B cell (primary cell): ENCODE results near the gene FUT9. TPM values are rescaled to one million over a fixed set of nuclear protein-coding genes. Genes with fewer than 3 reads are reported as not detected.

Experiments used
- ATAC-seq: fragments of 200-7000 bp; cut with Tn5 transposase; one replicate; pipeline ENCODE4 v1.10.0; 2021; ENCODE audit warnings: low read depth, mild to moderate bottlenecking, moderate number of reproducible peaks, moderate library complexity
- CTCF ChIA-PET: fragments of 350-600 bp; sonication (Branson Sonifier 250); formaldehyde crosslinking; loops from one replicate; lab custom pipeline; 2021; ENCODE audit warnings: antibody characterized with exemption, inconsistent platforms; lab: Charles Lee
- POLR2A ChIA-PET: fragments of 350-600 bp; sonication (Branson Sonifier 250); formaldehyde crosslinking; loops from one replicate; lab custom pipeline; 2021; ENCODE audit warnings: antibody characterized with exemption; lab: Charles Lee
- DNase-seq: peaks from one replicate; pipeline ENCODE4 v3.0.0; 2013
- H2AFZ ChIP-seq: 2 replicates; pipeline ENCODE4 v1.6.1; 2012; ENCODE audit warnings: mild to moderate bottlenecking, low read depth, low read length; ENCODE audit not compliant: insufficient read depth, poor library complexity, severe bottlenecking
- H3K27ac ChIP-seq, 2 donors: 1 replicate in 1 of 2; 2 replicates in 1 of 2; pipeline ENCODE4 v1.5.1; 2012 to 2013; ENCODE audit warnings: low read length in 2 of 2, mild to moderate bottlenecking in 2 of 2, moderate library complexity in 1 of 2
- H3K27me3 ChIP-seq, 4 experiments: fragments of 200-600 bp in 1 of 4; sonication (generic) in 1 of 4; replicated peaks in 1 of 4; 1 replicate in 2 of 4; 2 replicates in 2 of 4; pipeline versions ENCODE4 v1.6.1 to v1.7.0; 2013 to 2016; ENCODE audit warnings: low read length in 3 of 4, mild to moderate bottlenecking in 2 of 4, mixed read lengths in 1 of 4, moderate library complexity in 1 of 4; ENCODE audit not compliant: insufficient read depth in 4 of 4, control insufficient read depth in 3 of 4; ENCODE audit errors: control extremely low read depth in 1 of 4
- H3K36me3 ChIP-seq, 2 experiments: replicated peaks in 1 of 2; 1 replicate in 1 of 2; 2 replicates in 1 of 2; pipeline versions ENCODE4 v1.6.1 to v1.7.1; 2013; ENCODE audit warnings: low read length in 1 of 2; ENCODE audit not compliant: insufficient read depth in 2 of 2, control insufficient read depth in 1 of 2; ENCODE audit errors: control extremely low read depth in 1 of 2, extremely low read depth in 1 of 2
- H3K4me1 ChIP-seq, 2 donors: fragments of 200-600 bp in 1 of 2; sonication (generic) in 1 of 2; 1 replicate in 1 of 2; 2 replicates in 1 of 2; pipeline versions ENCODE4 v1.5.1 to v1.6.1; 2013 to 2017; ENCODE audit warnings: low read length in 2 of 2; ENCODE audit not compliant: control insufficient read depth in 2 of 2, insufficient read depth in 2 of 2
- H3K4me2 ChIP-seq: replicated peaks from 2 replicates; pipeline ENCODE3; 2012; ENCODE audit warnings: mild to moderate bottlenecking, low read depth, low read length; ENCODE audit not compliant: poor library complexity, severe bottlenecking
- H3K4me3 ChIP-seq, 5 experiments: fragments of 200-600 bp in 1 of 5; sonication (generic) in 1 of 5; 1 replicate in 3 of 5; 2 replicates in 2 of 5; pipeline versions ENCODE4 v1.5.1 to v1.7.0; 2011 to 2016; ENCODE audit warnings: low read length in 4 of 5, mild to moderate bottlenecking in 4 of 5, low read depth in 2 of 5, control low read depth in 1 of 5, moderate library complexity in 1 of 5; ENCODE audit not compliant: insufficient read depth in 1 of 5; ENCODE audit errors: control extremely low read depth in 1 of 5, extremely low read depth in 1 of 5
- H3K79me2 ChIP-seq: fragments of 200-600 bp; sonication (generic); one replicate; pipeline ENCODE4 v1.6.0; 2016; ENCODE audit warnings: low read length; ENCODE audit not compliant: control insufficient read depth, insufficient read depth
- H3K9ac ChIP-seq: fragments of 200-600 bp; sonication (generic); 2 replicates; pipeline ENCODE4 v1.6.1; 2017; ENCODE audit warnings: mild to moderate bottlenecking, low read length, moderate library complexity
- H3K9me3 ChIP-seq, 3 donors: one replicate each; pipeline versions ENCODE4 v1.6.1 to v1.7.1; 2013; ENCODE audit warnings: low read length in 2 of 3; ENCODE audit not compliant: control insufficient read depth in 2 of 3, insufficient read depth in 1 of 3; ENCODE audit errors: control extremely low read depth in 1 of 3
- H4K20me1 ChIP-seq: 2 replicates; pipeline ENCODE4 v1.6.0; 2012; ENCODE audit warnings: mild to moderate bottlenecking, low read length; ENCODE audit not compliant: insufficient read depth, control insufficient read depth, poor library complexity, severe bottlenecking
- H3K27ac Mint-ChIP-seq: one replicate; pipeline ENCODE4 v1.8.0; 2021; ENCODE audit warnings: mixed read lengths
- H3K27me3 Mint-ChIP-seq: one replicate; pipeline ENCODE4 v1.8.0; 2021; ENCODE audit warnings: mixed read lengths
- H3K4me1 Mint-ChIP-seq: one replicate; pipeline ENCODE4 v1.8.0; 2021; ENCODE audit warnings: mixed read lengths
- H3K4me3 Mint-ChIP-seq: one replicate; pipeline ENCODE4 v1.8.0; 2021; ENCODE audit warnings: mixed read lengths
- H3K9me3 Mint-ChIP-seq: one replicate; pipeline ENCODE4 v1.8.0; 2022; ENCODE audit warnings: mixed read lengths; ENCODE audit not compliant: insufficient read depth
- EZH2 ChIP-seq: IDR thresholded peaks from 2 replicates; pipeline ENCODE4 v1.6.1; 2012; ENCODE audit warnings: borderline replicate concordance, low read depth, mild to moderate bottlenecking, moderate library complexity, low read length; ENCODE audit not compliant: insufficient read depth, poor library complexity, severe bottlenecking
- WGBS: methylation state at CpG from one replicate; pipeline ENCODE4 v1.1.5; 2013; ENCODE audit warnings: missing lambda C conversion rate; ENCODE audit not compliant: insufficient coverage; 5-methylcytosine and 5-hydroxymethylcytosine counted together
- intact Hi-C: fragments of 100-400 bp; cut with micrococcal nuclease; formaldehyde crosslinking; loops from one replicate; pipeline ENCODE4 v1.10.0; 2022
- polyA plus RNA-seq: library from polyadenylated mRNA; depleted of rRNA; stranded (reverse); fragments of >200 nt; gene quantifications from 2 replicates; pipeline ENCODE4 v1.2.3, GENCODE V29; 2012
- total RNA-seq, 2 donors: library from RNA; stranded (reverse); fragments of 120-200 nt in 1 of 2; gene quantifications; 1 replicate in 1 of 2; 2 replicates in 1 of 2; pipeline versions ENCODE4 v1.2.3 to v1.2.4, GENCODE V29; 2013 to 2022
- TF ChIP-seq, protein P1 (sequence below): fragments of 200-600 bp; IDR thresholded peaks from one replicate; pipeline ENCODE4 v1.8.0; 2022; ENCODE audit warnings: antibody characterized with exemption, mild to moderate bottlenecking

The FUT9 gene
- total and polyA plus RNA-seq, 2 donors (not counting 1 experiment from before 2014, with no cell fraction given), result not detected

DNA sequence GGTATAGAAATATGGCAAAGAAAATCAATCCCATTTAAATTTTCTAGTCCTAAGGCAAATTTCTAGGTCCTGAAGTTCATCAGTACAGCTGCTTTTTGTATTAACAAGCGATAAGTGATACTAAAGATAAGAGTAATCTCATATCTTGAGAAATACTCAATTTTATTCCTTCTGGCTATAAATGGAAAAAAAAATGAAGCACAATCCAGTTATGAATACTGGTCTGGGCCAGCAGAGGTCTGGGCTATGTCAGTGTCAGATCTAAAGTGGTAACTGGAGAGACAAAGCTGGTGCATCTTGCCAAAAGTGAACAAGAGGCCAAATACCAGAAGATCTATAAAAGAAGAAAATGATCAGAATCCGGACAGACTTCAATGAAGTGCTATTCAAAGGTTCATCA is 126.4 kb downstream of the FUT9 start:
- TF ChIP-seq, protein P1, sequence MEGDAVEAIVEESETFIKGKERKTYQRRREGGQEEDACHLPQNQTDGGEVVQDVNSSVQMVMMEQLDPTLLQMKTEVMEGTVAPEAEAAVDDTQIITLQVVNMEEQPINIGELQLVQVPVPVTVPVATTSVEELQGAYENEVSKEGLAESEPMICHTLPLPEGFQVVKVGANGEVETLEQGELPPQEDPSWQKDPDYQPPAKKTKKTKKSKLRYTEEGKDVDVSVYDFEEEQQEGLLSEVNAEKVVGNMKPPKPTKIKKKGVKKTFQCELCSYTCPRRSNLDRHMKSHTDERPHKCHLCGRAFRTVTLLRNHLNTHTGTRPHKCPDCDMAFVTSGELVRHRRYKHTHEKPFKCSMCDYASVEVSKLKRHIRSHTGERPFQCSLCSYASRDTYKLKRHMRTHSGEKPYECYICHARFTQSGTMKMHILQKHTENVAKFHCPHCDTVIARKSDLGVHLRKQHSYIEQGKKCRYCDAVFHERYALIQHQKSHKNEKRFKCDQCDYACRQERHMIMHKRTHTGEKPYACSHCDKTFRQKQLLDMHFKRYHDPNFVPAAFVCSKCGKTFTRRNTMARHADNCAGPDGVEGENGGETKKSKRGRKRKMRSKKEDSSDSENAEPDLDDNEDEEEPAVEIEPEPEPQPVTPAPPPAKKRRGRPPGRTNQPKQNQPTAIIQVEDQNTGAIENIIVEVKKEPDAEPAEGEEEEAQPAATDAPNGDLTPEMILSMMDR, result no peak
- no peak for TF ChIP-seq EZH2
- H2AFZ ChIP-seq, result no peak overlapping the region
- no peaks in the 10 kb centered on the region for H4K20me1 ChIP-seq
- no peaks in the 10 kb centered on the region for H3K79me2 ChIP-seq
- no peak overlapping the region for H3K9ac ChIP-seq
- Mint-ChIP-seq H3K27ac (no peak overlapping the region), H3K9me3 (no peaks in the 10 kb centered on the region), H3K4me3 (no peak overlapping the region), H3K27me3 (no peaks in the 10 kb centered on the region), H3K4me1 (no peaks in the 10 kb centered on the region)
- CTCF ChIA-PET, result no interaction called here
- H3K4me1 ChIP-seq, result no peaks in the 10 kb centered on the region
- H3K27me3 ChIP-seq, result no peaks in the 10 kb centered on the region
- no peaks in the 10 kb centered on the region for H3K36me3 ChIP-seq
- DNase-seq (no peak), ATAC-seq (no peak)
- no peak overlapping the region for H3K27ac ChIP-seq
- intact Hi-C loops, result no loop called here
- peaks cover 0 to 5% (median 0%) of the 10 kb centered on the region in 3 donors for H3K9me3 ChIP-seq
- H3K4me2 ChIP-seq, result no peak overlapping the region
- POLR2A ChIA-PET, result no interaction called here
- 78% methylated on average over 1 of the region's 2 CpGs for WGBS
- no peak overlapping the region for H3K4me3 ChIP-seq

DNA sequence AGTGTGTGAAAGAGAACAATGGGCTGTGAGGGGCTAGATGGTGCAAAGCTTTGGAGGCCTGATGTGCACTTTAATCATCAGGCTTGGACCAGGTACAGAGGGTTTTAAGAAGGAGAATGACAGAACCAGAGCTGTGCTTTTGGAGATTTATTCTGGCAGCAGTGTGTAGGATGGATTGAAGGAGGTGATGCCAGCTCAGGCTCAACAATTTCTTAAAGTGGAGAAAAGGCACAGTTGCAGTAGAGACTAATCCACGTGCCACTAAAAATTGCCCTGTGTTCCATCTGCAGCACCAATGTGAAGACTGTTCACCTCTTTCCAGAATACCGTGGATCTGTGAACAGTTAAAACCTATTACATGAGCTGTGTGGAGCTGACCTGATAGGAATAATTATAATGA is 134.7 kb downstream of the FUT9 start:
- H3K9me3 Mint-ChIP-seq, result no peaks in the 10 kb centered on the region
- TF ChIP-seq EZH2, result no peak
- TF ChIP-seq, protein P1, result no peak
- H3K4me2 ChIP-seq, result no peak overlapping the region
- ChIA-PET CTCF (no interaction called here), POLR2A (no interaction called here)
- H3K4me3 Mint-ChIP-seq, result no peak overlapping the region
- 100% methylated on average over 1 of the region's 2 CpGs for WGBS
- H3K4me1 ChIP-seq, result no peaks in the 10 kb centered on the region
- ATAC-seq (no peak), DNase-seq (no peak)
- H3K36me3 ChIP-seq, result no peaks in the 10 kb centered on the region
- H3K27me3 Mint-ChIP-seq, result no peaks in the 10 kb centered on the region
- no peak overlapping the region for H3K9ac ChIP-seq
- H2AFZ ChIP-seq, result no peak overlapping the region
- H3K4me3 ChIP-seq, result no peak overlapping the region
- H3K27ac Mint-ChIP-seq, result no peak overlapping the region
- H3K79me2 ChIP-seq, result no peaks in the 10 kb centered on the region
- H4K20me1 ChIP-seq, result no peaks in the 10 kb centered on the region
- H3K27me3 ChIP-seq, result no peaks in the 10 kb centered on the region
- no peak overlapping the region for H3K27ac ChIP-seq
- no peaks in the 10 kb centered on the region for H3K9me3 ChIP-seq
- no peaks in the 10 kb centered on the region for H3K4me1 Mint-ChIP-seq
- intact Hi-C loops, result no loop called here
